ENCODE measurements around the gene PJA2.

- TF ChIP-seq, protein P1, sequence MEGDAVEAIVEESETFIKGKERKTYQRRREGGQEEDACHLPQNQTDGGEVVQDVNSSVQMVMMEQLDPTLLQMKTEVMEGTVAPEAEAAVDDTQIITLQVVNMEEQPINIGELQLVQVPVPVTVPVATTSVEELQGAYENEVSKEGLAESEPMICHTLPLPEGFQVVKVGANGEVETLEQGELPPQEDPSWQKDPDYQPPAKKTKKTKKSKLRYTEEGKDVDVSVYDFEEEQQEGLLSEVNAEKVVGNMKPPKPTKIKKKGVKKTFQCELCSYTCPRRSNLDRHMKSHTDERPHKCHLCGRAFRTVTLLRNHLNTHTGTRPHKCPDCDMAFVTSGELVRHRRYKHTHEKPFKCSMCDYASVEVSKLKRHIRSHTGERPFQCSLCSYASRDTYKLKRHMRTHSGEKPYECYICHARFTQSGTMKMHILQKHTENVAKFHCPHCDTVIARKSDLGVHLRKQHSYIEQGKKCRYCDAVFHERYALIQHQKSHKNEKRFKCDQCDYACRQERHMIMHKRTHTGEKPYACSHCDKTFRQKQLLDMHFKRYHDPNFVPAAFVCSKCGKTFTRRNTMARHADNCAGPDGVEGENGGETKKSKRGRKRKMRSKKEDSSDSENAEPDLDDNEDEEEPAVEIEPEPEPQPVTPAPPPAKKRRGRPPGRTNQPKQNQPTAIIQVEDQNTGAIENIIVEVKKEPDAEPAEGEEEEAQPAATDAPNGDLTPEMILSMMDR (IDR thresholded peaks at IDR 0.05): no peak
- TF ChIP-seq EP300 (IDR thresholded peaks at IDR 0.05): no peak
- TF ChIP-seq POLR2A (IDR thresholded peaks at IDR 0.05): no peak
Measured at GRCh38 chr5:109334056-109334455, 75.7 kb downstream of the PJA2 start.
